OCI-LY3 (cell line): ENCODE results near the gene PRR12.

Source experiments
- H2AFZ ChIP-seq: fragments of 200-600, 300-600 bp; shearing (Covaris generic); 2 replicates; pipeline ENCODE4 v1.6.0; 2014; ENCODE audit warnings: antibody characterized with exemption, low read depth, low read length
- H3K27ac ChIP-seq: fragments of 200-600, 300-600 bp; sonication (generic); 2 replicates; pipeline ENCODE4 v1.5.1; 2014; ENCODE audit warnings: mild to moderate bottlenecking, low read length, moderate library complexity, mixed read lengths
- H3K27me3 ChIP-seq: fragments of 200-600, 300-600 bp; sonication (generic); 2 replicates; pipeline ENCODE4 v1.6.1; 2014; ENCODE audit warnings: low read depth, low read length, mixed read lengths
- H3K36me3 ChIP-seq: fragments of 200-600, 300-600 bp; sonication (generic); replicated peaks from 2 replicates; pipeline ENCODE3; 2014; ENCODE audit warnings: low read depth, low read length, mixed read lengths
- H3K4me1 ChIP-seq: fragments of 300-600, 200-600 bp; sonication (generic); 2 replicates; pipeline ENCODE4 v1.6.1; 2014; ENCODE audit warnings: low read length, mixed read lengths
- H3K4me2 ChIP-seq: fragments of 200-600, 300-600 bp; sonication (generic); 2 replicates; pipeline ENCODE4 v1.6.1; 2014; ENCODE audit warnings: low read length, mixed read lengths
- H3K4me3 ChIP-seq: fragments of 300-600, 200-600 bp; sonication (generic); 2 replicates; pipeline ENCODE4 v1.5.1; 2014; ENCODE audit warnings: antibody characterized with exemption, mild to moderate bottlenecking, low read length, moderate library complexity
- H3K79me2 ChIP-seq: fragments of 300-600, 200-600 bp; shearing (Covaris generic); 2 replicates; pipeline ENCODE4 v1.6.1; 2014; ENCODE audit warnings: mild to moderate bottlenecking, low read length, mixed read lengths
- H3K9ac ChIP-seq: fragments of 300-600, 200-600 bp; shearing (Covaris generic); 2 replicates; pipeline ENCODE4 v1.6.0; 2014; ENCODE audit warnings: mild to moderate bottlenecking, low read length, moderate library complexity
- H3K9me3 ChIP-seq: fragments of 200-600, 300-600 bp; shearing (Covaris generic); 2 replicates; pipeline ENCODE4 v1.6.1; 2014; ENCODE audit warnings: low read length, mixed read lengths; ENCODE audit not compliant: insufficient read depth
- H4K20me1 ChIP-seq: fragments of 200-600, 300-600 bp; sonication (generic); 2 replicates; pipeline ENCODE4 v1.6.1; 2016; ENCODE audit warnings: low read length, mixed read lengths; ENCODE audit not compliant: insufficient read depth
- EZH2phosphoT487 ChIP-seq: fragments of 200-600 bp; shearing (Covaris generic); IDR thresholded peaks from 2 replicates; pipeline ENCODE4 v1.6.1; 2018; ENCODE audit warnings: antibody characterized with exemption, mixed run types, low read depth
- TF ChIP-seq, protein P1 (sequence below): fragments of 200-600, 300-600 bp; sonication (generic); IDR thresholded peaks from 2 replicates; pipeline ENCODE4 v1.5.1; 2014; ENCODE audit warnings: antibody characterized with exemption, low read length, low read depth

Gene PRR12

DNA sequence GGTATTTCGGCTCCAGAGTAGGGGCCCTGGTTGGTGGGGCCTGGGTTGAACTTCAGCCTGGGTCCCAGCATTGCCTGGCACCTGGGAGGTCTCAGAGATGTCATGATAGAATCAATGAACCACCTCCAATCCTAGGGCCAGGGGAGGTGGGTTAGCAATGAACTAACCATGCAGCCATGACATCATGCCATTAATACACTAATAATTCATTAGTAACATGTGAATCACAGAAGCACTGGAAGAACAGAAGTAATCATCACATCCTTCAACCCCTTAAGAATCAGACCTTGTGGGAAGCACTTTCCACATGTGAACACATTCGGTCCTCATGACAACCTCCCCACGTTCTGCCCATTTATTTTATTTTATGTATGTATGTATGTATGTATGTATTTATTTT is 17.6 kb upstream of the PRR12 start:
- Histone ChIP-seq H3K4me1 (peaks cover 15% of the 10 kb centered on the region), H3K27ac (no peak overlapping the region), H3K9ac (no peak overlapping the region), H3K4me3 (no peak overlapping the region), H3K36me3 (peaks cover 10% of the 10 kb centered on the region), H3K27me3 (no peaks in the 10 kb centered on the region), H4K20me1 (peaks cover 7% of the 10 kb centered on the region; the same call in 1 of the 2 replicates), H3K4me2 (no peak overlapping the region), H3K79me2 (peaks cover 62% of the 10 kb centered on the region), H3K9me3 (no peaks in the 10 kb centered on the region), H2AFZ (no peak overlapping the region)
- TF ChIP-seq, protein P1, sequence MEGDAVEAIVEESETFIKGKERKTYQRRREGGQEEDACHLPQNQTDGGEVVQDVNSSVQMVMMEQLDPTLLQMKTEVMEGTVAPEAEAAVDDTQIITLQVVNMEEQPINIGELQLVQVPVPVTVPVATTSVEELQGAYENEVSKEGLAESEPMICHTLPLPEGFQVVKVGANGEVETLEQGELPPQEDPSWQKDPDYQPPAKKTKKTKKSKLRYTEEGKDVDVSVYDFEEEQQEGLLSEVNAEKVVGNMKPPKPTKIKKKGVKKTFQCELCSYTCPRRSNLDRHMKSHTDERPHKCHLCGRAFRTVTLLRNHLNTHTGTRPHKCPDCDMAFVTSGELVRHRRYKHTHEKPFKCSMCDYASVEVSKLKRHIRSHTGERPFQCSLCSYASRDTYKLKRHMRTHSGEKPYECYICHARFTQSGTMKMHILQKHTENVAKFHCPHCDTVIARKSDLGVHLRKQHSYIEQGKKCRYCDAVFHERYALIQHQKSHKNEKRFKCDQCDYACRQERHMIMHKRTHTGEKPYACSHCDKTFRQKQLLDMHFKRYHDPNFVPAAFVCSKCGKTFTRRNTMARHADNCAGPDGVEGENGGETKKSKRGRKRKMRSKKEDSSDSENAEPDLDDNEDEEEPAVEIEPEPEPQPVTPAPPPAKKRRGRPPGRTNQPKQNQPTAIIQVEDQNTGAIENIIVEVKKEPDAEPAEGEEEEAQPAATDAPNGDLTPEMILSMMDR: no peak
- TF ChIP-seq EZH2phosphoT487: no peak

DNA sequence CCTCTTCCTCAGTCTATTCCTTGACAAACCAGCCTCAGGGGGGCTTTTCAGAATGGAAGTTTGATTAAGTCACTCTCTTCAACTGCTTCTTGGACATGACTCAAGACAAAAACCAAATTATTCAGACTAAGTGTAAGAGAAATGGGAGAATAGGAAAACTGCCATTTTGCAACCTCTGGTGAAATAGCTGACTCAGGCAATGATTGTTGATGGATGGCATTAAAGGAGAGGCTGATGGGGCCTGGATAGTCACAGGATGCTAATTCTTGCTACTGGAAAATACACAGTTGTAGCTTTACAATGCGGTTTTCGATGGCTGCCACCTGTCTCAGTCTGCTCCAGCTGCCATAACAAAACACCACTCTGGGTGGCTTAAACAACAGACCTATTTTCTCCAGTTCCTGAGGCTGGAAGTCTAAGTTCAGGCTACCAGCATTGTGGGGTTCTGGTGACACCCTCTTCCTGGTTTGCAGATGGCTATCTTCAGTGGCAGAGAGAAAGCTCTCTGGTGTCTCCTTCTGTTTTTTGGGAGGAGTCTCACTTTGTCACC is 16.7 kb upstream of the PRR12 start:
- Histone ChIP-seq H3K79me2 (peaks cover 63% of the 10 kb centered on the region), H4K20me1 (peaks cover 7% of the 10 kb centered on the region; the same call in 1 of the 2 replicates)

DNA sequence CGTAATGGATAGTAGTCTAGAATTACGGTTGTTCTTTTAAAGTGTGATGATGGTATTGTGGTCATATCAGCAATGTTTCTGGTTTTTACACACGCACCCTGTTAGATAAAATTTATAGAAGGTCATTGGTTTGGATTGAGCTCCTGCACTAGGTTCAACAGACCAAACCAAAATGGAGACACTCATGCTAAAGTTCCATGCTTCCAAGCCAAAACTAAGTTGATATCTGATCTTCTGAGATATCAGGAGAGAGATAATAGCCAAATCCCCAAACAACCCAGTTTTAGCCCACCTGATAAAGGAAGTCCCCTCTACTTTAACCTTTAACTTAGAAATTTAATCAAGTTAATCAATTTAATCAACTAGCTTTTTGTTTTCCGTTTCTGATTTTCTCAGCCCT is 11.8 kb upstream of the PRR12 start:
- Histone ChIP-seq H3K9ac (peak overlapping the region; percentile 81), H3K36me3 (peaks cover 4% of the 10 kb centered on the region), H3K27me3 (no peaks in the 10 kb centered on the region), H4K20me1 (no peaks in the 10 kb centered on the region), H3K79me2 (peaks cover 49% of the 10 kb centered on the region), H3K4me2 (peak overlapping the region; percentile 82), H2AFZ (no peak overlapping the region), H3K4me3 (peak overlapping the region; percentile 88), H3K4me1 (peaks cover 29% of the 10 kb centered on the region), H3K27ac (no peak overlapping the region), H3K9me3 (no peaks in the 10 kb centered on the region)
- TF ChIP-seq EZH2phosphoT487: no peak
- TF ChIP-seq, protein P1: no peak

More for the DNA sequence above, 16.7 kb upstream of the PRR12 start:
- H3K9me3 ChIP-seq: no peaks in the 10 kb centered on the region
- H3K27ac ChIP-seq: no peak overlapping the region
- H3K9ac ChIP-seq: no peak overlapping the region
- no peak overlapping the region for H3K4me3 ChIP-seq
- H3K4me2 ChIP-seq: no peak overlapping the region
- peaks cover 10% of the 10 kb centered on the region for H3K36me3 ChIP-seq
- H3K4me1 ChIP-seq: peaks cover 20% of the 10 kb centered on the region
- no peak overlapping the region for H2AFZ ChIP-seq
- H3K27me3 ChIP-seq: no peaks in the 10 kb centered on the region
- TF ChIP-seq, protein P1: no peak
- no peak for TF ChIP-seq EZH2phosphoT487

DNA sequence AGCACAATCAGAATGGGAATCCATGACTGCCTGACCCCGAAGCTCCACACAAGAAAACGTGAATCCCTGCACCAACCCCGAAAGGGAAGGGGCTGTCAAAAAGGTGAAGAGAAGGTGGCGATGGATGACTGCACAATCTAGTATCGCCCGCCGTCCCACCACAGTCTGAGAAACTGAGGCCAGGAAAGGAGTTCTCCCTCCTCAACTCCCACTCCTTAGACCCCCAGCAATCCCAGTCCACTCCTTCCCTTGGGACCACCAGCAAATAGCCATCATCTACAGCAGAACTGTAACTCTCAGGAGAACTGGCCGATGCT is 11.1 kb upstream of the PRR12 start:
- H2AFZ ChIP-seq: no peak overlapping the region
- peaks cover 29% of the 10 kb centered on the region for H3K4me1 ChIP-seq
- no peaks in the 10 kb centered on the region for H3K27me3 ChIP-seq
- H3K9ac ChIP-seq: peak overlapping the region; percentile 81
- H3K4me2 ChIP-seq: peak overlapping the region; percentile 82
- peaks cover 45% of the 10 kb centered on the region for H3K79me2 ChIP-seq
- H3K27ac ChIP-seq: peak overlapping the region; percentile 30
- no peaks in the 10 kb centered on the region for H4K20me1 ChIP-seq
- H3K36me3 ChIP-seq: no peaks in the 10 kb centered on the region
- H3K4me3 ChIP-seq: peak overlapping the region; percentile 88
- TF ChIP-seq EZH2phosphoT487: no peak
- TF ChIP-seq, protein P1: no peak
- H3K9me3 ChIP-seq: no peaks in the 10 kb centered on the region
